ENCODE results near the gene UQCRH. TPM values are rescaled to one million over a fixed set of nuclear protein-coding genes. Genes with fewer than 3 reads are reported as not detected.
"Not testable (repeated sequence)": the region's sequence is repeated elsewhere in the genome, so short reads cannot be mapped to it uniquely, and the experiment has no call there.

Gene UQCRH
- polyA plus RNA-seq, 1 of the 3 experiments (the other 2 are of a cell fraction): 971 TPM

DNA sequence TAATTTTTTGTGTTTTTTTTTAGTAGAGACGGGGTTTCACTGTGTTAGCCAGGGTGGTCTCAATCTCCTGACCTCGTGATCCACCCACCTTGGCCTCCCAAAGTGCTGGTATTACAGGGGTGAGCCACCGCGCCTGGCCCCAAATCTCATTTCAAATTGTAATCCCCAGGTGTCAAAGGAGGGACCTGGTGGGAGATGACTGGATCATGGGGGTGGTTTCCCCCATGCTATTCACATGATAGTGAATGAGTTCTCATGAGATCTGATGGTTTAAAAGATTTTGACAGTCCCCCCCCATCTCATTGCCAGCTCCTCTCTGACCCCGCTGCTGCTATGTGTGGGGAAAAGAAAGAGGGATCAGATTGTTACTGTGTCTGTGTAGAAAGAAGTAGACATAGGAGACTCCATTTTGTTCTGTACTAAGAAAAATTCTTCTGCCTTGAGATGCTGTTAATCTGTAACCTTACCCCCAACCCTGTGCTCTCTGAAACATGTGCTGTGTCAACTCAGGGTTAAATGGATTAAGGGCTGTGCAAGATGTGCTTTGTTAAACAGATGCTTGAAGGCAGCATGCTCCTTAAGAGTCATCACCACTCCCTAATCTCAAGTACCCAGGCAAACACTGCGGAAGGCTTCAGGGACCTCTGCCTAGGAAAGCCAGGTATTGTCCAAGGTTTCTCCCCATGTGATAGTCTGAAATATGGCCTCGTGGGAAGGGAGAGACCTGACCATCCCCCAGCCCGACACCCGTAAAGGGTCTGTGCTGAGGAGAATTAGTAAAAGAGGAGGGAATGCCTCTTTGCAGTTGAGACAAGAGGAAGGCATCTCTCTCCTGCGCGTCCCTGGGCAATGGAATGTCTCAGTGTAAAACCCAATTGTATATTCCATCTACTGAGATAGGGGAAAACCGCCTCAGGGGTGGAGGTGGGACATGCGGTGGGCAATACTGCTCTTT lies 16.7 kb downstream of the UQCRH start:
- H3K27me3 ChIP-seq (ENCODE audit: insufficient read depth); H3K4me2 ChIP-seq; H3K79me2 ChIP-seq (ENCODE audit: insufficient read depth); H3K9me3 ChIP-seq; H2AFZ ChIP-seq (ENCODE audit: low read depth); H3K4me1 ChIP-seq (ENCODE audit: control insufficient read depth in 1 of 2, insufficient read depth in 2 of 2, low read depth in 1 of 2, low read length in 1 of 2); H3K9ac ChIP-seq; H4K20me1 ChIP-seq (ENCODE audit: insufficient read depth); POLR2A ChIA-PET; H3K27ac ChIP-seq (ENCODE audit: low read depth in 2 of 2, low read length in 1 of 2); DNase-seq; H3K4me3 ChIP-seq (ENCODE audit: low read depth in 2 of 2, low read length in 1 of 2); H3K9me2 ChIP-seq: not testable (repeated sequence)
- peaks cover 12 to 21% of the 10 kb centered on the region in 2 experiments for H3K36me3 ChIP-seq (replicated peaks in 1 of 2; ENCODE audit: control insufficient read depth in 1 of 2, insufficient read depth in 2 of 2, low read length in 1 of 2)
- 91% methylated on average over 13 of the region's 13 CpGs for WGBS (ENCODE audit: low lambda C conversion rate)
- CTCF ChIA-PET: interaction anchor here (1.0 kb wide), 1 partner anchor 17 kb away, joined by 3 read pairs; the partner anchor contains the start of genes LRRC41 and UQCRH
- peaks cover 14% of the 10 kb centered on the region for H3F3A ChIP-seq (replicated peaks; ENCODE audit: insufficient read depth)

DNA sequence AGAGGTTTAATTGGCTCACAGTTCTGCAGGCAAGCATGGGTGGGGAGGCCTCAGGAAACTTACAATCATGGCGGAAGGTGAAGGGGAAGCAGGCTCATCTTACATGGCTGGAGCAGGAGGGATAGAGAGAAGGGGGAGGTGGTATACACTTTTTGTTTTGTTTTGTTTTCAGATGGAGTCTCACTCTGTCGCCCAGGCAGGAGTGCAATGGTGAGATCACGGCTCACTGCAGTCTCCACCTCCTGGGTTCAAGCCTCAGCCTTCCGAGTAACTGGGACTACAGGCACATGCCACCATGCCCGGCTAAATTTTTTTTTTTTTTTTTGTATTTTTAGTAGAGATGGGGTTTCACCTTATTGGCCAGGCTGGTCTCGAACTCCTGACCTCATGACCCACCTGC lies 18.7 kb downstream of the UQCRH start:
- H3K4me3 ChIP-seq (ENCODE audit: low read depth in 2 of 2, low read length in 1 of 2); H3K79me2 ChIP-seq (ENCODE audit: insufficient read depth): not testable (repeated sequence)
- POLR2A ChIA-PET: interaction anchor here (0.7 kb wide), 1 partner anchor 99 kb away, joined by 3 read pairs; no protein-coding TSS in a partner anchor

DNA sequence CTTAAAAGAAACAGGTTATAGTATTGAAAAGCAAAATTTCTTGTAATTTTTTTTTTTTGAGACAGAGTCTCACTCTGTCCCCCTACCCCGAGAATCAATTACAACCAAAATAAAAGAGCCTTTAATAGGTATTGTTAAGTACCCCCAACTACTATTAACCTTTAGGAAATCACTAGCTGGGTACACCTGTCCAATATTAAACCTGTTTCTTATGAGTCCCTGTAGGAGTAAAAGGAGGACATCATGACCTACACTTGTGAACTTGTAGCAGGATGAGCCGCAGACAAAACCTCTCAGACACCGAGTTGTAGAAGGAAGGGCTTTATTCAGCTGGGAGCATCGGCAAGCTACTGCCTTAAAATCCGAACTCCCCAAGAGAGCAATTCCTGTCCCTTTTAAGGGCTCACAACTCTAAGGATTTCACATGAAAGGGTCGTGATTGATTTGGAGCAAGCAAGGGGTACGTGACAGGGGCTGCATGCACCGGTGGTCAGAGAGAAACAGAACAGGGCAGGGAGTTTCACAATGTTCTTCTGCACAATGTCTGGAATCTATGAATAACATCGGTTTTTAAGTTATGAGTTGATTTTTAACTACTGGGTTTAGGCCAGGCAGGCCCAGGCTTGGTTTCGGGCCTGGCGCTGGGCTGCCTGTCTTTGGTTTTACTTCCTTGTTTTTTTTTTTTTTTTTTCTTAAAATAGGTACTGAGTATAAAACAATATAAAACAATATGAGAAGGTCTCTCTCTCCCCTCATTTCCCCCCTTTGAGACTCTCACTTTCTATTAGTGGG lies 22.0 kb downstream of the UQCRH start:
- H3K4me3 ChIP-seq (ENCODE audit: low read depth in 2 of 2, low read length in 1 of 2); H3K36me3 ChIP-seq (replicated peaks in 1 of 2; ENCODE audit: control insufficient read depth in 1 of 2, insufficient read depth in 2 of 2, low read length in 1 of 2); H3K9me3 ChIP-seq; H4K20me1 ChIP-seq (ENCODE audit: insufficient read depth); DNase-seq; H3K4me2 ChIP-seq; H3K9ac ChIP-seq; H3K4me1 ChIP-seq (ENCODE audit: control insufficient read depth in 1 of 2, insufficient read depth in 2 of 2, low read depth in 1 of 2, low read length in 1 of 2); H3K27ac ChIP-seq (ENCODE audit: low read depth in 2 of 2, low read length in 1 of 2); H3F3A ChIP-seq (replicated peaks; ENCODE audit: insufficient read depth); H3K27me3 ChIP-seq (ENCODE audit: insufficient read depth); H2AFZ ChIP-seq (ENCODE audit: low read depth); H3K9me2 ChIP-seq; POLR2A ChIA-PET; H3K79me2 ChIP-seq (ENCODE audit: insufficient read depth): not testable (repeated sequence)
- CTCF ChIA-PET: interaction anchor here (1.0 kb wide), 1 partner anchor 16 kb away, joined by 3 read pairs; no protein-coding TSS in a partner anchor
- WGBS (ENCODE audit: low lambda C conversion rate): 94% methylated on average over 11 of the region's 11 CpGs

More for the DNA sequence above, 18.7 kb downstream of the UQCRH start:
- H3F3A ChIP-seq (replicated peaks; ENCODE audit: insufficient read depth); H3K4me2 ChIP-seq; H3K9me2 ChIP-seq; H2AFZ ChIP-seq (ENCODE audit: low read depth); H3K9ac ChIP-seq; H3K9me3 ChIP-seq; H3K27ac ChIP-seq (ENCODE audit: low read depth in 2 of 2, low read length in 1 of 2); H3K4me1 ChIP-seq (ENCODE audit: control insufficient read depth in 1 of 2, insufficient read depth in 2 of 2, low read depth in 1 of 2, low read length in 1 of 2); H3K36me3 ChIP-seq (replicated peaks in 1 of 2; ENCODE audit: control insufficient read depth in 1 of 2, insufficient read depth in 2 of 2, low read length in 1 of 2); H3K27me3 ChIP-seq (ENCODE audit: insufficient read depth); DNase-seq; CTCF ChIA-PET; H4K20me1 ChIP-seq (ENCODE audit: insufficient read depth): not testable (repeated sequence)
- 95% methylated on average over 6 of the region's 6 CpGs for WGBS (ENCODE audit: low lambda C conversion rate)

DNA sequence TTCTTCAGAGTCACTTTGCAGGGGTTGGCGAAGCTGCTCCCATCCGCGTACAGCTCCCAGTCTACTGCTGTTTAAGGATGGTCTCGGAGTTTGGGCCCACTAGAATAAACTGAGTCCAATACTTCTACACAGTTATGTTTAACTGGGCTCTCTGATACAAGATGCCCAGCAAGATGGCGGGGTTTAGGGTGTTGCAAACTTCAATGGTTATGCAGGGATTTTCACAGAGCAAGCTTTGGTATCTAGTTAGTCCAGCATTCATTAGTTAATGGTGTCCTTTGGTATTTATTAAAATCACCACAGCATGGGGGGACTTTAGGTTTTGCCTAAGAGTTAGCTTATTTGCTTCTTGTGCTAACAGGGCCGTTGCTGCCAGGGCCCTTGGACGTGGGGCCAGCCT lies 24.7 kb downstream of the UQCRH start:
- H3K4me2 ChIP-seq; DNase-seq; H3K36me3 ChIP-seq (replicated peaks in 1 of 2; ENCODE audit: control insufficient read depth in 1 of 2, insufficient read depth in 2 of 2, low read length in 1 of 2); H3K9me3 ChIP-seq; H2AFZ ChIP-seq (ENCODE audit: low read depth); H4K20me1 ChIP-seq (ENCODE audit: insufficient read depth); POLR2A ChIA-PET; H3K4me1 ChIP-seq (ENCODE audit: control insufficient read depth in 1 of 2, insufficient read depth in 2 of 2, low read depth in 1 of 2, low read length in 1 of 2); H3K79me2 ChIP-seq (ENCODE audit: insufficient read depth); H3K9me2 ChIP-seq; H3K27me3 ChIP-seq (ENCODE audit: insufficient read depth); H3K9ac ChIP-seq; H3K4me3 ChIP-seq (ENCODE audit: low read depth in 2 of 2, low read length in 1 of 2); H3F3A ChIP-seq (replicated peaks; ENCODE audit: insufficient read depth); H3K27ac ChIP-seq (ENCODE audit: low read depth in 2 of 2, low read length in 1 of 2): not testable (repeated sequence)
- CTCF ChIA-PET: interaction anchor here (1.7 to 2.1 kb wide), 2 partner anchors 12 to 20 kb away, joined by 6 to 7 read pairs; partner anchors contain the start of gene NSUN4
- 85% methylated on average over 7 of the region's 7 CpGs for WGBS (ENCODE audit: low lambda C conversion rate)

DNA sequence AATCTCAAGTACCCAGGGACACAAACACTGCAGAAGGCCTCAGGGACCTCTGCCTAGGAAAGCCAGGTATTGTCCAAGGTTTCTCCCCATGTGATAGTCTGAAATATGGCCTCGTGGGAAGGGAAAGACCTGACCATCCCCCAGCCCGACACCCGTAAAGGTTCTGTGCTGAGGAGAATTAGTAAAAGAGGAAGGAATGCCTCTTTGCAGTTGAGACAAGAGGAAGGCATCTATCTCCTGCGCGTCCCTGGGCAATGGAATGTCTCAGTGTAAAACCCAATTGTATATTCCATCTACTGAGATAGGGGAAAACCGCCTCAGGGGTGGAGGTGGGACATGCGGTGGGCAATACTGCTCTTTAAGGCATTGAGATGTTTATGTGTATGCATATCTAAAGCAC lies 26.3 kb downstream of the UQCRH start:
- H3K27ac ChIP-seq (ENCODE audit: low read depth in 2 of 2, low read length in 1 of 2); H4K20me1 ChIP-seq (ENCODE audit: insufficient read depth); DNase-seq; H3K9me3 ChIP-seq; H2AFZ ChIP-seq (ENCODE audit: low read depth); H3K9me2 ChIP-seq; H3F3A ChIP-seq (replicated peaks; ENCODE audit: insufficient read depth); POLR2A ChIA-PET; H3K9ac ChIP-seq; H3K27me3 ChIP-seq (ENCODE audit: insufficient read depth); H3K79me2 ChIP-seq (ENCODE audit: insufficient read depth); H3K4me2 ChIP-seq; CTCF ChIA-PET; H3K36me3 ChIP-seq (replicated peaks in 1 of 2; ENCODE audit: control insufficient read depth in 1 of 2, insufficient read depth in 2 of 2, low read length in 1 of 2); H3K4me1 ChIP-seq (ENCODE audit: control insufficient read depth in 1 of 2, insufficient read depth in 2 of 2, low read depth in 1 of 2, low read length in 1 of 2); H3K4me3 ChIP-seq (ENCODE audit: low read depth in 2 of 2, low read length in 1 of 2): not testable (repeated sequence)
- WGBS (ENCODE audit: low lambda C conversion rate): 78% methylated on average over 7 of the region's 7 CpGs

DNA sequence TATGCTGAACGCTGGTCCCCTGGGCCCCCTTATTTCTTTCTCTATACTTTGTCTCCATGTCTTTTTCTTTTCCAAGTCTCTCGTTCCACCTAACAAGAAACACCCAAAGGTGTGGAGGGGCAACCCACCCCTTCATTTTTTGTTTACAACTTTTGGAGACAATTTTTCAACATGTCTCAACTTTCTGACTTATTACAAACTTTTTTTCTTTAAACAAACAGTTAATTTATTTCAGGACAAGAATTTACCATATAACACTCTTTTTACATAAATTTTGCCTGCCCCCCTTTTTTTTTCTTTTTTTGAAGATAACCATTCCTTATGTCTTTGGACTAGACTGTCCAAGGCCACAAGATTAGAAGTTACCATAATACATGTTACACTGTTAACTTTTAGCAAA lies 26.9 kb downstream of the UQCRH start:
- H3K9me3 ChIP-seq; H3F3A ChIP-seq (replicated peaks; ENCODE audit: insufficient read depth); H3K4me1 ChIP-seq (ENCODE audit: control insufficient read depth in 1 of 2, insufficient read depth in 2 of 2, low read depth in 1 of 2, low read length in 1 of 2); POLR2A ChIA-PET; H3K4me3 ChIP-seq (ENCODE audit: low read depth in 2 of 2, low read length in 1 of 2); DNase-seq; H2AFZ ChIP-seq (ENCODE audit: low read depth); H3K9ac ChIP-seq; H3K4me2 ChIP-seq; H3K27me3 ChIP-seq (ENCODE audit: insufficient read depth); H3K79me2 ChIP-seq (ENCODE audit: insufficient read depth); CTCF ChIA-PET; H4K20me1 ChIP-seq (ENCODE audit: insufficient read depth); H3K9me2 ChIP-seq; H3K27ac ChIP-seq (ENCODE audit: low read depth in 2 of 2, low read length in 1 of 2); H3K36me3 ChIP-seq (replicated peaks in 1 of 2; ENCODE audit: control insufficient read depth in 1 of 2, insufficient read depth in 2 of 2, low read length in 1 of 2): not testable (repeated sequence)
- 85% methylated on average over 2 of the region's 2 CpGs for WGBS (ENCODE audit: low lambda C conversion rate)

All from SK-N-SH (cell line).